ENCODE results near the gene ANXA11. TPM values are rescaled to one million over a fixed set of nuclear protein-coding genes. Genes with fewer than 3 reads are reported as not detected.
"Not testable (repeated sequence)": the region's sequence is repeated elsewhere in the genome, so short reads cannot be mapped to it uniquely, and the experiment has no call there.

The ANXA11 gene
- 100 to 1,000 TPM; 281 to 298 TPM for total RNA-seq
- 100 to 1,000 TPM in 3 of 6 donors, 10 to 100 TPM in 3; 90.9 to 106 (median 97.7) TPM for polyA plus RNA-seq (ENCODE audit: insufficient read length in 6 of 6)
- long read RNA-seq, donor 1, full-length matches to known transcripts = 26 of 45 reads
- long read RNA-seq, donor 1, partial matches to known transcripts = 19 of 45 reads
- long read RNA-seq, donor 1, other reads (novel, unspliced or antisense) = 0 of 45 reads
- long read RNA-seq, donor 2, full-length matches to known transcripts = 16 of 44 reads
- long read RNA-seq, donor 2, partial matches to known transcripts = 28 of 44 reads
- long read RNA-seq, donor 2, other reads (novel, unspliced or antisense) = 0 of 44 reads
- long read RNA-seq, donor 3, full-length matches to known transcripts = 12 of 12 reads
- long read RNA-seq, donor 3, partial matches to known transcripts = 0 of 12 reads
- long read RNA-seq, donor 3, other reads (novel, unspliced or antisense) = 0 of 12 reads
- long read RNA-seq, donor 4, full-length matches to known transcripts = 87 of 128 reads
- long read RNA-seq, donor 4, partial matches to known transcripts = 27 of 128 reads
- long read RNA-seq, donor 4, other reads (novel, unspliced or antisense) = 14 of 128 reads
- long read RNA-seq, donor 5, full-length matches to known transcripts = 13 of 23 reads
- long read RNA-seq, donor 5, partial matches to known transcripts = 10 of 23 reads
- long read RNA-seq, donor 5, other reads (novel, unspliced or antisense) = 0 of 23 reads
- long read RNA-seq, donor 6, full-length matches to known transcripts = 16 of 16 reads
- long read RNA-seq, donor 6, partial matches to known transcripts = 0 of 16 reads
- long read RNA-seq, donor 6, other reads (novel, unspliced or antisense) = 0 of 16 reads
- long read RNA-seq, donor 7, full-length matches to known transcripts = 11 of 11 reads
- long read RNA-seq, donor 7, partial matches to known transcripts = 0 of 11 reads
- long read RNA-seq, donor 7, other reads (novel, unspliced or antisense) = 0 of 11 reads
- long read RNA-seq, donor 8, full-length matches to known transcripts = 11 of 11 reads
- long read RNA-seq, donor 8, partial matches to known transcripts = 0 of 11 reads
- long read RNA-seq, donor 8, other reads (novel, unspliced or antisense) = 0 of 11 reads
- long read RNA-seq, donor 9 = 0 reads
- long read RNA-seq, donor 10, full-length matches to known transcripts = 155 of 201 reads
- long read RNA-seq, donor 10, partial matches to known transcripts = 15 of 201 reads
- long read RNA-seq, donor 10, other reads (novel, unspliced or antisense) = 31 of 201 reads
- long read RNA-seq, donor 11, full-length matches to known transcripts = 4 of 4 reads
- long read RNA-seq, donor 11, partial matches to known transcripts = 0 of 4 reads
- long read RNA-seq, donor 11, other reads (novel, unspliced or antisense) = 0 of 4 reads
- long read RNA-seq, donor 12, full-length matches to known transcripts = 16 of 21 reads
- long read RNA-seq, donor 12, partial matches to known transcripts = 5 of 21 reads
- long read RNA-seq, donor 12, other reads (novel, unspliced or antisense) = 0 of 21 reads

GRCh38 chr10:80205477-80206276 lies at the start of gene ANXA11:
Gene ANXA11, minus strand, starts transcription at chr10:80205537. Its CDS starts 32,676 bp downstream, at chr10:80172861.
- DNase-seq = peak; percentile 70 to 97 (median 88)
- Histone ChIP-seq H3K27ac (peak within 1 kb of the TSS; percentile 97 to 99), H3K36me3 (no peaks in the 10 kb centered on the region), H3K4me3 (peak within 1 kb of the TSS; percentile 81 to 90), H3K27me3 (no peaks in the 10 kb centered on the region), H3K9me3 (no peaks in the 10 kb centered on the region), H3K4me1 (peaks cover 34 to 50% of the 10 kb centered on the region in 2 donors)
- peak in 1 of 2 donors; percentile 11 for TF ChIP-seq CTCF (IDR thresholded peaks at IDR 0.05)
- intact Hi-C loops (cut with DNase I) = loop anchor here in 1 of 2 donors (5.0 kb wide), 1 partner anchor 63 kb away; no protein-coding TSS in a partner anchor
- peak; percentile 79 for ATAC-seq

- intact Hi-C loops (cut with DNase I); H3K27ac ChIP-seq; H3K4me3 ChIP-seq; H3K9me3 ChIP-seq; H3K27me3 ChIP-seq; ATAC-seq; H3K36me3 ChIP-seq; DNase-seq: not testable (repeated sequence)
- peaks cover 0 to 26% of the 10 kb centered on the region in 2 donors for H3K4me1 ChIP-seq
Measured at GRCh38 chr10:80254726-80255125, 49.4 kb upstream of the ANXA11 start.

- intact Hi-C loops (cut with DNase I); H3K27me3 ChIP-seq; H3K36me3 ChIP-seq; H3K9me3 ChIP-seq; H3K4me3 ChIP-seq: not testable (repeated sequence)
- H3K4me1 ChIP-seq = peaks cover 0 to 24% of the 10 kb centered on the region in 2 donors
- peak in 1 of 4 donors; percentile 50 for DNase-seq
- peak overlapping the region in 1 of 2 donors; percentile 67 for H3K27ac ChIP-seq
- ATAC-seq = peak; percentile 50
Measured at GRCh38 chr10:80253963-80254271, 48.6 kb upstream of the ANXA11 start.

- intact Hi-C loops (cut with DNase I) = no loop called here
- ATAC-seq (peak; percentile 30), DNase-seq (no peak)
- Histone ChIP-seq H3K36me3 (no peaks in the 10 kb centered on the region), H3K9me3 (no peaks in the 10 kb centered on the region), H3K27me3 (no peaks in the 10 kb centered on the region), H3K4me1 (peaks cover 0 to 24% of the 10 kb centered on the region in 2 donors), H3K27ac (peak overlapping the region in 1 of 2 donors; percentile 67), H3K4me3 (no peak overlapping the region)
- TF ChIP-seq CTCF (IDR thresholded peaks at IDR 0.05) = no peak
Measured at GRCh38 chr10:80253266-80253962, 48.1 kb upstream of the ANXA11 start.

All from left lung (tissue), 14 donors.